ENCODE results near the gene GAB4.

- TF ChIP-seq POLR2A (IDR thresholded peaks at IDR 0.05; ENCODE audit: low read depth, low read length) (no peak), POLR2AphosphoS5 (IDR thresholded peaks at IDR 0.05; ENCODE audit: low read depth, low read length) (no peak), TAF1 (IDR thresholded peaks at IDR 0.05; ENCODE audit: low read depth, low read length) (no peak), SPI1 (IDR thresholded peaks at IDR 0.05; ENCODE audit: low read depth, low read length) (no peak)
Observed at GRCh38 chr22:16987822-16988221, 20.2 kb downstream of the GAB4 start.

All from GM12891 (cell line).